CD4-positive, alpha-beta T cell treated with Interleukin-4 for 4 hours (primary cell): ENCODE data around the gene DNAH14.
"Not testable (repeated sequence)": the region's sequence is repeated elsewhere in the genome, so short reads cannot be mapped to it uniquely, and the experiment has no call there.

ENCODE experiments used
- DNase-seq: peaks from one replicate; pipeline ENCODE4 v3.0.0-alpha.2; 2020

The DNAH14 gene

DNA sequence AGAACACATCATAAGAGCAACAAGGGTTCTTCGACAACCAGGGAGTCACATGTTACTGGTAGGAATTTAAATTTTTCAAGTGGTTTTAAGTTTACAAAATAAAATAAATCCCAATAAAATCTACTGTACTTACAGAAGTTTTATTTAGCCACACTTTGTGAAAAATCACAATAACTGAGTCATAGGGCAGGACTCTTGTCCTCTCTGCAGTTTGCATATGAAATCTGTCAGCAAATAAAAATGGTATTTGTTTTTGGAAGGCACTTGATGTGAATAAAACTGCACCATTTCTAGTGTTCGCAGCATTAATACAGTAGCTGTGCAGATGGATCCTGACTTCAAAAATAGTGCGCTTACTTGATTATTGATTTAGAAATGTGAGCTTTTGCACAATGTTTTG is 348.0 kb downstream of the DNAH14 start:
- DNase-seq, result no peak

GRCh38 chr1:225280563-225280962 is 351.1 kb downstream of the DNAH14 start:
- DNase-seq, result no peak

DNA sequence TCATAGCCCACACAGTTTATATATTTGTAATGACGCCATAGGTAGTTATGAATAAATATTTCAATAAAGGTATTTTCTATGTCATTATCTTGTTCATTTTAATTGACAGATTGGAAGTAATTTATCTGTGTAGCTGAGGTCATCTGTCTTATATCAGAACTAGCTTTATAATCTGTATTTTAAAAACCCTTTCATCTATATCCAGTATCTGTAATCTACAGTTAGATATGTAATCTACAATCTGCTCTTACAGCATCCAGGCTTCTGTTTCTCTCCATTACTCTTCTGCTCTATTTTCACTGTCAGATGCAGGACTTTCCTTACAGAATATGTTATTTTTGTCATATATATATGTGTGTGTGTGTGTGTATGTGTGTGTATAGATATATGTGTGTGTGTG is 360.8 kb downstream of the DNAH14 start:
- no peak for DNase-seq

- no peak for DNase-seq
Measured at GRCh38 chr1:225299624-225300023, 370.1 kb downstream of the DNAH14 start.

DNA sequence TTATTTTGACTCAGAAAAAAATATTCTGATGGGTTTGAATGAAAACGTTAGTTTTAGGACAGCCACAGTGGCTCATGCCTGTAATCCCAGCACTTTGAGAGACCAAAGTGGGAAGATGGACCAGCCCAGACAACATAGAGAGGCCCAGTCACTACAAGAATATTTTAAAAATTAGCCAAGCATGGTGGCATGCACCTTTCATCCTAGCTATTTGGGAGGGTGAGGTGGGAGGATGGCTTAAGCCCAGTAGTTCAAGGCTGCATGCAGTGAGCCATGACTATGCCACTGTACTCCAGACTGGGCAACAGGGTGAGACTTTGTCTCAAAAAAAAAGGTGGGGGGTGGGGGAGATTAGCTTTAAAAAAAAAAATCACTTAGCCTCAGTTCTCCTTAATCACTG is 370.9 kb downstream of the DNAH14 start:
- DNase-seq, result no peak

- DNase-seq, result no peak
Measured at GRCh38 chr1:225304996-225305395, 375.5 kb downstream of the DNAH14 start.

- not testable (repeated sequence) for DNase-seq
Measured at GRCh38 chr1:225310544-225310943, 381.1 kb downstream of the DNAH14 start.

DNA sequence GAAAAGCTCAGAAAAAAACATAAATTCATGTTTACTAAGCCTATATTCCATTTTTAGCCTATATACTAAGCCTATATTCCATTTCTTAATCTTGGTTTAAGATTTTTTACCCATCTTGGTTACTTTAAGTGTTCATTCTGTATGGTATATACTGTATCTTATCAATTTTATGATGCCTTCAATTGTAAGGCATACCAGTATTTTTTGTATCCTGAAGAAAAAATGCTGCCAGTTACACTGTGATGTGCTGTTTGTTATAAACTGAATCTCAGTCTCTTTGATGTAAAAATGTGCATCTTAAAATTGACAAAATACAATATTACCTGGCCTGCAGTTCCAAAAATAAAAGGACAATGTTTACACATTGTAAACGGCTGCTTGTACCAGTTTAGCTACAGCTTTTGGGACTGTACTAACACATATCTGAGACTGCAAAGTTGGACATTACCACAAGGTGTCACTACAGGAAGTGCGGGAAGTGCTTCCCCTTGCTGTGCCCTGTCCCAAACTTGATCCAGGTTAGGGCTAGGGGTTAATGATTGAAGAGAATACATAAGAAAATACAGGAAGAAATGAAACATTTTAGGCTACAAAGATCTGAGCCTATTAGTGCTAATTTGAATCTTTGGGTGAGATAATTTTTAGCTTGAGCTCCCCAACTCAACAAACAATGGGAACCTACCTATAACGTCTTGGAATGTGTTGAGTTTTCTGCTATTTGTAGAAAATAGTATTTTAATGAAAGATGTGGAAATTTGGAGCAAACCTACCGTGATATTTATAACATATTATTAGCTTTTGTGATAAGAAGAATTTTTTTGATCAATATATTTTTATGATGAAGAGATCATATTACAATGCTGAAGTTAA is 389.5 kb downstream of the DNAH14 start:
- peak; percentile 41 for DNase-seq

- no peak for DNase-seq
Measured at GRCh38 chr1:225319871-225320270, 390.4 kb downstream of the DNAH14 start.

GRCh38 chr1:225321784-225322183 is 392.3 kb downstream of the DNAH14 start:
- no peak for DNase-seq

- DNase-seq, result no peak
Measured at GRCh38 chr1:225329041-225329440, 399.6 kb downstream of the DNAH14 start.

DNA sequence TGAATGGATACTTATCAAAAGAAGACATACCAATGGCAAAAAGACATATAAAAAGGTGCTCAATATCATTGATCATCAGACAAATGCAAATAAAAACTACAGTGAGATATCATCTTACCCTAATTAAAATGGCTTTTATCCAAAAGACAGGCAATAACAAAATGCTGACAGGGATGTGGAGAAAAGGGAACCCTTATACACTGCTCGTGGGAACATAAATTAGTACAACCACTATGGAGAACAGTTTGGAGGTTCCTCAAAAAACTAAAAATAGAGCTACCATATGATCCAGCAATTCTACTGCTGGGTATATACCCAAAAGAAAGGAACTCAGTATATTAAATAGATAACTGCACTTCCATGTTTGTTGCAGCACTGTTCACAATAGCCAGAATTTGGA is 400.5 kb downstream of the DNAH14 start:
- DNase-seq, result not testable (repeated sequence)

DNA sequence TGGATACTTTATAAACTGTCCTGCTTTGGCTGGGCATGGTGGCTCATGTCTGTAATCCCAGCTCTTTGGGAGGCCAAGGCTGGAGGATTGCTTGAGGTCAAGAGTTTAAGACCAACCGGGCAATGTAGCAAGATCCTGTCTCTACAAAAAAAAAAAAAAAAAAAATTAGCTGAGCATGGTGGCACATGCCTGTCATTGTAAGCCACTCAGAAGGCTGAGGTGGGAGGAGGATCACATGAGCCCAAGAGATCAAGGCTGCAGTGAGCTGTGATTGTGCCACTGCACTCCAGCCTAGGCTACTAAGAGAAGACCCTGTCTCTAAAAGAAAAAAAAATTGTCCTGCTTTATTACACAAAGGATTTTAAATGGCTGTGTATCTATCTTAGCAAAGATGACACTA is 403.2 kb downstream of the DNAH14 start:
- DNase-seq, result no peak

DNA sequence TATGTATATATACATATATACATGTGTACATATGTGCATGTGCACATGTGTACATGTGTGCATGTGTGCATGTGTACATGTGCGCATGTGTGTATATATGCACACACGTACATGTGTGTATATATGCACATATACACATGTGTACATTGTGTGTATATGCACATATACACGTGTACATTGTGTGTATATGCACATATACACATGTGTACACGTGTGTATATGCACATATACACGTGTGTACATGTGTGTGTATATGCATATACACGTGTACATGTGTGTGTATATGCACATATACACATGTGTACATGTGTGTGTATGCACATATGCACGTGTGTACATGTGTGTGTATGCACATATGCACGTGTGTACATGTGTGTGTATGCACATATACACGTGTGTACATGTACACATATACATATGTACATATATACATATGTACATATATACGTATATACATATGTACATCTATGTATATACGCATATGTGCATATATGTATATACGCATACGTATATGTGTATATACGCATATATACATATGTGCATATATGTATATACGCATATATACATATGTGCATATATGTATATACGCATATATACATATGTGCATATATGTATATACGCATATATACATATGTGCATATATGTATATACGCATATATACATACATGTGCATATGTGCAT is 405.8 kb downstream of the DNAH14 start:
- not testable (repeated sequence) for DNase-seq

- no peak for DNase-seq
Measured at GRCh38 chr1:225338545-225338944, 409.1 kb downstream of the DNAH14 start.

- DNase-seq, result no peak
Measured at GRCh38 chr1:225341642-225342041, 412.2 kb downstream of the DNAH14 start.

DNA sequence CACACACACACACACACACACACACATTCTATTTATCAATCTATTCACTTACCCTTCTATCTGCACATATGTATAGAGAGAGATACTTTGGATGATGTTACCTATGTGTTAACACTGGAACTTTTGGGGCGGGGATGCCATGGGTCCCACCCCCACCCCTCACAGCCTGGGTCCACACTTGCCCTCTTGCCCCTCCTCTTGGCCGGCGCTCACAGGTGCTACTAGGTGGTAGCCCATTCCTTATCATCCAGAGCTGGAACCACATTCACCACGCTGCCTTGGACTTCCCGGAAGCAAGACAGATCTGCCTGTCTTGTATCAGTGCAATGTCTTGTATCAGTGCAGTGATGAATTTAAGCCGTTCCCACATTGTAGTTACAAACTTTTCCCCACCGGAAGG is 413.2 kb downstream of the DNAH14 start:
- no peak for DNase-seq

DNA sequence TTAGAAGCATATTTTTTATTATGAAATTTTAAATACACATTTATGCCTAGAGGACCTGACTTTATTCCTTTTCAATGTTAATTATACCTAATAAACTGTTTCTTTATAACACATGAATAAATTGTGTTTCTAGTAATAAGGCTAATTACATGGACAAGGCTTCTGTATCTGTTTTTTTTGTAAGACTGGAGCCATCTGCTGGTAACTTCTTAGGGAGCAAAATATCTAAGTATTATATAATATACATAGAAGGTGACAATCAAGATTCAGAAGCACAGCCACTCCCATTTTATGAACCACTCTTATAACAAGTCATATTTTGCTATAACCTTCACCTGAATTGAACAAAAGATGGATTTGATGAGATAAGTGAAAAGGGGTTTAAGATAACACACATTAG is 414.1 kb downstream of the DNAH14 start:
- peak; percentile 14 for DNase-seq

DNA sequence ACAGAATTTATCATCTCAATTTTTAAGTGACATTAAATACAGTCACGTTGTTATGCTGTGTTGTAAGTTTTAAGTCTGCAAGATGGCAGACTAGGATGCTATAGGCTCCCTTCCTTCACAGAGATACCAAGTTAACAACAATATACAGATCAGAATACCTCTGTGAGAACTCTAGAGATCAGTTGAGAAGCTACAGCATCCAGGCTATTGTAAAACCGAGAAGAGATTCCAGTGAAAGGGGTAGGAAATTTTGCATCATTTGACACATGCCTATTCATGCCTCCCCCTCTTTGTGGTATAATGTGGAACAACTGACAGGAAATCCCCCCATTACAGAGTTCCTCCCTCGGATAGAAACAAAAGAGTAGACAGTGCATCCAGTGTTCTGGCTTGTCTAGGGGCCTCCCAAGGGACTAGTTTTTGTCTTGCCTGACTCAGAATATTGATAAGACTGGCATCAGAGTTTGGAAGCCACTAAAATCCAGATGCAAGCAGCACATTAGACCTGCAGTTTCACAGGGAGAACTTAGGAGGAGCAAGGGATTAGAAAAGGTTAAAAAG is 417.7 kb downstream of the DNAH14 start:
- no peak for DNase-seq

- no peak for DNase-seq
Measured at GRCh38 chr1:225348400-225348799, 418.9 kb downstream of the DNAH14 start.

- no peak for DNase-seq
Measured at GRCh38 chr1:225349826-225350225, 420.4 kb downstream of the DNAH14 start.

DNA sequence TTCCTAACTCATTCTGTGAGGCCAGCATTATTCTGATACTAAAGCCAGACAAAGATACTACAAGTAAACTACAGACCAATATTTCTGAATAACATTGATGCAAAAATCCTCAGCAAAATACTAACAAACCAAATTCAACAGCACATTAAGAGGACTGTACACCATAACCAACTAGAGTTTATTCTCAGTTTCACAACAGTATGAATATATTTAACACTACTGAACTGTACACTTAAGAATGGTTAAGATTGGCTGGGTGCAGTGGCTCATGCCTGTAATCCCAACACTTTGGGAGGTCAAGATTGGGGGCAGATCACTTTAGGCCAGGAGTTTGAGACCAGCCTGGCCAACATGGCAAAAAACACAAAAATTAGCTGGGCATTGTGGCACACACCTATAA is 421.4 kb downstream of the DNAH14 start:
- no peak for DNase-seq

GRCh38 chr1:225354906-225355305 is 425.4 kb downstream of the DNAH14 start:
- no peak for DNase-seq

DNA sequence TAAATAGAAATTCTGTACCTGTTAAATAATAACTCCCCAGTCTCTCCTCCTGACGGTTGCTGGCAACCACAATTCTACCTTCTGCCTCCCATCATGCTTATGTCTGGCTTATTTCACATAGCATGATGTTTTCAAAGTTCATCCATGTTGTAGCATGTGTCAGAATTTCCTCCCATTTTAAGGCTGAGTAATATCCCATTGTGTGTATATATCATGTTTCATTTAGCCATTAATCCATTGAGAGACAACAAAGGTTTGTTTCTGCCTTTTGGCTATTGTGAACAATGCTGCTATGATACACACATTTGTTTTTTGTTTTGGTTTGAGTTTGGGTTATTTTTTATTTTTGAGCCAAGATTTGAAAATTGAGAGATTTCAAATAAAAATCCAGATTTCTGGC is 426.4 kb downstream of the DNAH14 start:
- DNase-seq, result no peak
